ENCODE data around the gene G3BP1. TPM values are rescaled to one million over a fixed set of nuclear protein-coding genes. Genes with fewer than 3 reads are reported as not detected.

Gene G3BP1
- total and polyA plus RNA-seq, 9 of the 15 experiments (the other 6 are each of a cell fraction or from before 2014, with no cell fraction given): 54.7 to 264 (median 105) TPM

DNA sequence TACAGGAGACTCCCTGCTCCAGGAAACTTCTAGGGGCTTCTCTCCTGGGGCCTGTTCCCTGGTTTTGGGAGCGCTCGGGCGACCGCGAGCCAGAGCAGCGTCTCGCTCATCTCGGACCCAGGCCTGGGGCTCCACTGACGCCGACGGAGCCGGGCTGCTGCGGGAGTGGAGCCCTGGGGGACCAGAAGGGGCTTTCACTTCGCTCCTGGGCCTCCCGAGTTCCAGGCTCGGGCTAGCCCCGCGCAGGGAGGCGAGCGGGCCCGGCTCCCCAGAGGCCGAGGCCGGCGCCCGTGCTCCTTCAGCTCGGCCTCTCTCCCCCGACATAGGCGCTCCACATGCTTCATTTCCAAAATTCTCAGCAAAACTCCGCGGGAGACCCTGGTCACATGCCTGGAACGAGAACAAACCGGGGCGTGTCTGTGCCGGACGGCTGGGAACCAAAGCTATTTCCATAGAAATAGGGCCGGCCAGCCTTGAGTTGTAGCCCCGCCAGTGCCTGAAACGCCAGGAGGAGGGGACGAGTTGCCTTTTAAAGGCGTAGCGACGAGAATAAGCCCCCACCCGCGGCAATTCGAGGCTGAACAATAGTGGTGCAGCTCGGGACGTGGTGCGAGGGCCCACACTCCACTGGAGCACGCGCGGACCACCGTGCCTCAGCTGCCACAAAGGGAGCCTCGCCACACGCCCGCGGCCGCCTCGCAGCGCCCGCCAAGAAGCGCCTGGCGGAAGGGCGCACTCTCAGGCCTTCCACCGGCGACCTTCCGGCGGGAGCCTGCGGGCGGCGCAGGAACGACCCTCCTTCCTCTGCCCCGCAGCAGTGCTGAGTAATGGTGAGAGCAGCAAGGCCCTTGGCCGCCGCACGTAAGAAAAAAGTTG lies 1.1 kb upstream of the G3BP1 start (continued):
- TF ChIP-seq, protein P1, sequence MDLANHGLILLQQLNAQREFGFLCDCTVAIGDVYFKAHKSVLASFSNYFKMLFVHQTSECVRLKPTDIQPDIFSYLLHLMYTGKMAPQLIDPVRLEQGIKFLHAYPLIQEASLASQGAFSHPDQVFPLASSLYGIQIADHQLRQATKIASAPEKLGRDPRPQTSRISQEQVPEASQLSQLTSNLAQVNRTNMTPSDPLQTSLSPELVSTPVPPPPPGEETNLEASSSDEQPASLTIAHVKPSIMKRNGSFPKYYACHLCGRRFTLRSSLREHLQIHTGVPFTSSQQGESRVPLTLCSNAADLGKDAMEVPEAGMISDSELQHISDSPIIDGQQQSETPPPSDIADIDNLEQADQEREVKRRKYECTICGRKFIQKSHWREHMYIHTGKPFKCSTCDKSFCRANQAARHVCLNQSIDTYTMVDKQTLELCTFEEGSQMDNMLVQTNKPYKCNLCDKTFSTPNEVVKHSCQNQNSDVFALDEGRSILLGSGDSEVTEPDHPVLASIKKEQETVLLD (IDR thresholded peaks at IDR 0.05): no peak
- TF ChIP-seq FOXP1 (CRISPR knock-in tag; IDR thresholded peaks at IDR 0.05): 0 out of 2 replicates have a peak, but pooled peaks have one; percentile 63
- TF ChIP-seq MCM2 (IDR thresholded peaks at IDR 0.05; ENCODE audit: low read depth): no peak
- TF ChIP-seq MAFG (tag; conservative IDR thresholded peaks at IDR 0.05): peak; percentile 73
- TF ChIP-seq ESRRA (IDR thresholded peaks at IDR 0.05; ENCODE audit: borderline replicate concordance, low read depth): 0 out of 2 replicates have a peak, but pooled peaks have one; percentile 51
- no peak for TF ChIP-seq ARNT (IDR thresholded peaks at IDR 0.05)
- no peak for TF ChIP-seq MCM5 (IDR thresholded peaks at IDR 0.05; ENCODE audit: low read depth)
- TF ChIP-seq SAFB (IDR thresholded peaks at IDR 0.05; ENCODE audit: borderline replicate concordance, low read depth, low read length): peak; percentile 62; the same call in 1 of the 2 replicates
- no peak for TF ChIP-seq NCOA2 (IDR thresholded peaks at IDR 0.05; ENCODE audit: partially characterized antibody in 2 of 2)
- peak; percentile 45 for TF ChIP-seq HMGN3 (IDR thresholded peaks at IDR 0.05; ENCODE audit: borderline replicate concordance, extremely low read depth, insufficient read length, low read depth, low read length)
- TF ChIP-seq FOXJ2 (tag; IDR thresholded peaks at IDR 0.05): no peak
- no peak for TF ChIP-seq ZNF785 (CRISPR knock-in tag; IDR thresholded peaks at IDR 0.05)
- peak; percentile 36 for TF ChIP-seq TBP (optimal IDR thresholded peaks at IDR 0.05; ENCODE audit: low read depth, low read length)
- TF ChIP-seq NCOA1 (IDR thresholded peaks at IDR 0.05; ENCODE audit: low read depth): no peak
- no peak; the same call in 1 of the 2 replicates for TF ChIP-seq SMARCA4 (IDR thresholded peaks at IDR 0.05)
- no peak for TF ChIP-seq CBX2 (IDR thresholded peaks at IDR 0.05; ENCODE audit: insufficient read depth, low read length, poor library complexity, severe bottlenecking)
- TF ChIP-seq BRD9 (IDR thresholded peaks at IDR 0.05; ENCODE audit: low read depth, partially characterized antibody): no peak
- TF ChIP-seq ETV6 (IDR thresholded peaks at IDR 0.05; ENCODE audit: borderline replicate concordance in 1 of 2, low read depth in 2 of 2, low read length in 1 of 2): no peak
- no peak for TF ChIP-seq ETV6 (CRISPR knock-in tag; IDR thresholded peaks at IDR 0.05; ENCODE audit: borderline replicate concordance)
- no peak for TF ChIP-seq PTRF (tag; IDR thresholded peaks at IDR 0.05)
- no peak for TF ChIP-seq ARID2 (IDR thresholded peaks at IDR 0.05)

Data from K562 (cell line).